Measurements from ENCODE around the gene AKR1E2.
"Not testable (repeated sequence)": the region's sequence is repeated elsewhere in the genome, so short reads cannot be mapped to it uniquely, and the experiment has no call there.

Gene AKR1E2

GRCh38 chr10:4815646-4816180 lies 10.3 kb upstream of the AKR1E2 start:
- FAIRE-seq: not testable (repeated sequence)

- FAIRE-seq: no peak
Measured at GRCh38 chr10:4816966-4817365, 9.0 kb upstream of the AKR1E2 start.

GRCh38 chr10:4819067-4819466 lies 6.9 kb upstream of the AKR1E2 start:
- no peak for FAIRE-seq

- FAIRE-seq: no peak
Measured at GRCh38 chr10:4819707-4820106, 6.3 kb upstream of the AKR1E2 start.

- no peak for FAIRE-seq
Measured at GRCh38 chr10:4820804-4821401, 5.1 kb upstream of the AKR1E2 start.

- FAIRE-seq: no peak
Measured at GRCh38 chr10:4822208-4822607, 3.8 kb upstream of the AKR1E2 start.

- no peak for FAIRE-seq
Measured at GRCh38 chr10:4824791-4825310, 1.2 kb upstream of the AKR1E2 start.

GRCh38 chr10:4825456-4825867 lies 545 bp upstream of the AKR1E2 start:
- no peak for FAIRE-seq

GRCh38 chr10:4826792-4827324 lies 851 bp downstream of the AKR1E2 start:
- FAIRE-seq: no peak

- no peak for FAIRE-seq
Measured at GRCh38 chr10:4828005-4828404, 2.0 kb downstream of the AKR1E2 start.

- FAIRE-seq: no peak
Measured at GRCh38 chr10:4830551-4830950, 4.5 kb downstream of the AKR1E2 start.

GRCh38 chr10:4831091-4831490 lies 5.1 kb downstream of the AKR1E2 start:
- no peak for FAIRE-seq

GRCh38 chr10:4833286-4833685 lies 7.3 kb downstream of the AKR1E2 start:
- no peak for FAIRE-seq

GRCh38 chr10:4834898-4835405 lies 8.9 kb downstream of the AKR1E2 start:
- FAIRE-seq: no peak

GRCh38 chr10:4835494-4835918 lies 9.5 kb downstream of the AKR1E2 start:
- FAIRE-seq: no peak

- FAIRE-seq: no peak
Measured at GRCh38 chr10:4836416-4836969, 10.5 kb downstream of the AKR1E2 start.

GRCh38 chr10:4837551-4837950 lies 11.5 kb downstream of the AKR1E2 start:
- FAIRE-seq: no peak

GRCh38 chr10:4838743-4839142 lies 12.7 kb downstream of the AKR1E2 start:
- FAIRE-seq: no peak

GRCh38 chr10:4839353-4839752 lies 13.3 kb downstream of the AKR1E2 start:
- no peak for FAIRE-seq

- FAIRE-seq: no peak
Measured at GRCh38 chr10:4840151-4840550, 14.1 kb downstream of the AKR1E2 start.

GRCh38 chr10:4843525-4844180 lies 17.6 kb downstream of the AKR1E2 start:
- no peak for FAIRE-seq

- no peak for FAIRE-seq
Measured at GRCh38 chr10:4844864-4845263, 18.9 kb downstream of the AKR1E2 start.

- no peak for FAIRE-seq
Measured at GRCh38 chr10:4845766-4846165, 19.8 kb downstream of the AKR1E2 start.

- FAIRE-seq: no peak
Measured at GRCh38 chr10:4846775-4847174, 20.8 kb downstream of the AKR1E2 start.
